ENCODE data around the gene VPS13C. TPM values are rescaled to one million over a fixed set of nuclear protein-coding genes. Genes with fewer than 3 reads are reported as not detected.

The VPS13C gene
- polyA plus RNA-seq, 2 of the 4 experiments (the other 2 are of a cell fraction), result 13.2 to 26.5 TPM

- TF ChIP-seq REST (IDR thresholded peaks at IDR 0.05) (no peak), SREBF2 (IDR thresholded peaks at IDR 0.05) (no peak), ZC3H11A (IDR thresholded peaks at IDR 0.05) (no peak), MAX (IDR thresholded peaks at IDR 0.05) (no peak), HOXA7 (CRISPR knock-in tag; IDR thresholded peaks at IDR 0.05) (no peak)
Observed at GRCh38 chr15:62104846-62105245, 44.6 kb upstream of the VPS13C start (continued).

GRCh38 chr15:62104401-62104800 is 44.2 kb upstream of the VPS13C start:
- FAIRE-seq (no peak), DNase-seq (ENCODE audit: low read depth in 1 of 2, low spot score in 1 of 2) (no peak), ATAC-seq (no peak)
- 52% methylated on average over 3 of the region's 3 CpGs for WGBS (ENCODE audit: missing lambda C conversion rate)
- no peak overlapping the region for H3K4me2 ChIP-seq
- H3K27ac ChIP-seq, result 0 out of 6 replicates have a peak overlapping the region, but pooled peaks of 1 of the 2 experiments have one; percentile 14
- TF ChIP-seq HOXA7 (CRISPR knock-in tag; IDR thresholded peaks at IDR 0.05) (no peak), USF2 (IDR thresholded peaks at IDR 0.05) (no peak), MYC (IDR thresholded peaks at IDR 0.05; ENCODE audit: borderline replicate concordance, low read length) (no peak), FOSL2 (IDR thresholded peaks at IDR 0.05) (no peak), FOSL2 (CRISPR knock-in tag; IDR thresholded peaks at IDR 0.05) (no peak)
- H3K4me1 ChIP-seq, result peaks cover 16% of the 10 kb centered on the region
- ChIA-PET POLR2A (no interaction called here), CTCF (interaction anchor here (1.0 to 2.5 kb wide), 7 partner anchors 9 to 203 kb away, joined by 3 to 10 read pairs (median 5); no protein-coding TSS in a partner anchor)
- H3K4me3 ChIP-seq, result no peak overlapping the region
- H3K9me3 ChIP-seq, result no peaks in the 10 kb centered on the region

GRCh38 chr15:62103431-62103830 is 43.2 kb upstream of the VPS13C start:
- no peak for DNase-seq (ENCODE audit: low read depth in 1 of 2, low spot score in 1 of 2)
- ChIA-PET POLR2A (no interaction called here), CTCF (interaction anchor here (1.0 to 2.5 kb wide), 7 partner anchors 15 to 204 kb away, joined by 3 to 10 read pairs (median 5); no protein-coding TSS in a partner anchor)
- 87% methylated on average over 7 of the region's 7 CpGs for WGBS (ENCODE audit: missing lambda C conversion rate)
- Histone ChIP-seq H3K4me1 (peaks cover 18% of the 10 kb centered on the region), H3K27ac (no peak overlapping the region), H3K4me3 (no peak overlapping the region), H3K4me2 (no peak overlapping the region), H3K9me3 (no peaks in the 10 kb centered on the region)
- no peak for TF ChIP-seq HOXB13 (CRISPR knock-in tag; IDR thresholded peaks at IDR 0.05; ENCODE audit: low read depth)
- TF ChIP-seq JUN (IDR thresholded peaks at IDR 0.05), result no peak
- TF ChIP-seq ATOH8 (CRISPR knock-in tag; IDR thresholded peaks at IDR 0.05; ENCODE audit: low read depth), result no peak
- TF ChIP-seq CTCF (IDR thresholded peaks at IDR 0.05), result no peak
- TF ChIP-seq TP53 (CRISPR knock-in tag; IDR thresholded peaks at IDR 0.05), result no peak
- TF ChIP-seq ZC3H11A (IDR thresholded peaks at IDR 0.05), result no peak
- TF ChIP-seq BHLHE40 (IDR thresholded peaks at IDR 0.05; ENCODE audit: low read depth, low read length), result no peak
- no peak for TF ChIP-seq EP300 (IDR thresholded peaks at IDR 0.05)
- no peak for TF ChIP-seq HEYL (CRISPR knock-in tag; IDR thresholded peaks at IDR 0.05)
- no peak for TF ChIP-seq RNF2 (IDR thresholded peaks at IDR 0.05; ENCODE audit: borderline replicate concordance, low read depth)
- no peak for TF ChIP-seq CHD2 (IDR thresholded peaks at IDR 0.05; ENCODE audit: low read length, partially characterized antibody)
- no peak for TF ChIP-seq POLR2A (IDR thresholded peaks at IDR 0.05; ENCODE audit: low read length)
- no peak for TF ChIP-seq MYC (IDR thresholded peaks at IDR 0.05; ENCODE audit: borderline replicate concordance, low read length)
- TF ChIP-seq RCOR1 (IDR thresholded peaks at IDR 0.05; ENCODE audit: low read depth, low read length), result no peak
- no peak for TF ChIP-seq HES2 (IDR thresholded peaks at IDR 0.05)
- no peak for TF ChIP-seq NPAS2 (CRISPR knock-in tag; IDR thresholded peaks at IDR 0.05; ENCODE audit: borderline replicate concordance)
- no peak for TF ChIP-seq REST (IDR thresholded peaks at IDR 0.05)
- no peak for TF ChIP-seq HOXB5 (CRISPR knock-in tag; IDR thresholded peaks at IDR 0.05)
- no peak for FAIRE-seq
- ATAC-seq, result no peak

All from A549 (cell line).